ENCODE results near the gene PSMD2.

DNA sequence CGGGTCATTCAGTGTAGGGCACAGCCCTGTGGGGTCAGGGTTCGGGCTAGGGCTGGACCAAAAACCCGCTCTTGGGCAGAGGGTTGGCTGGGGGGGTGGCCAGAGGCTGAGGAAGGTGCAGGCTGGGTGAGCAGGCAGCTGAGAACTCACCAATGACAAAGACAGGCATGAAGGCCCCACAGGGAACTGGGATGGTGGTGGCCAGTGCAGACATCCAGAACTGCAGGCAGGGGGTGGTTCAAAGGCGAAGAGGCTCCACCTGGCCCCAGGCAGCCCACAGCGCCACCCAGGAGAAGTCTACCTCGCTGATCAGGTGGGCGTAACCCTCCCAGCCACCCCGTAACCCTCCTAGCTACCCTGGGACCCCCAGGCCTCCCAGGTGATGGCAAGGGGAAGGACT lies 55.7 kb downstream of the PSMD2 start:
- TF ChIP-seq, protein P1, sequence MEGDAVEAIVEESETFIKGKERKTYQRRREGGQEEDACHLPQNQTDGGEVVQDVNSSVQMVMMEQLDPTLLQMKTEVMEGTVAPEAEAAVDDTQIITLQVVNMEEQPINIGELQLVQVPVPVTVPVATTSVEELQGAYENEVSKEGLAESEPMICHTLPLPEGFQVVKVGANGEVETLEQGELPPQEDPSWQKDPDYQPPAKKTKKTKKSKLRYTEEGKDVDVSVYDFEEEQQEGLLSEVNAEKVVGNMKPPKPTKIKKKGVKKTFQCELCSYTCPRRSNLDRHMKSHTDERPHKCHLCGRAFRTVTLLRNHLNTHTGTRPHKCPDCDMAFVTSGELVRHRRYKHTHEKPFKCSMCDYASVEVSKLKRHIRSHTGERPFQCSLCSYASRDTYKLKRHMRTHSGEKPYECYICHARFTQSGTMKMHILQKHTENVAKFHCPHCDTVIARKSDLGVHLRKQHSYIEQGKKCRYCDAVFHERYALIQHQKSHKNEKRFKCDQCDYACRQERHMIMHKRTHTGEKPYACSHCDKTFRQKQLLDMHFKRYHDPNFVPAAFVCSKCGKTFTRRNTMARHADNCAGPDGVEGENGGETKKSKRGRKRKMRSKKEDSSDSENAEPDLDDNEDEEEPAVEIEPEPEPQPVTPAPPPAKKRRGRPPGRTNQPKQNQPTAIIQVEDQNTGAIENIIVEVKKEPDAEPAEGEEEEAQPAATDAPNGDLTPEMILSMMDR (conservative IDR thresholded peaks at IDR 0.05; ENCODE audit: low read depth, low read length) = no peak
- TF ChIP-seq EZH2 (IDR thresholded peaks at IDR 0.05; ENCODE audit: borderline replicate concordance, low read depth, low read length, poor library complexity, severe bottlenecking) = no peak
